NCI-H1105 treated with DMSO at 0.1 percent for 48 hours (cell line): Measurements from ENCODE around the gene UNC5C.
A peak's percentile ranks its signal among the peaks of the same experiment; 100 is the strongest.
"Not testable (repeated sequence)": the region's sequence is repeated elsewhere in the genome, so short reads cannot be mapped to it uniquely, and the experiment has no call there.

ENCODE experiments used
- DNase-seq: peaks from one replicate; lab custom pipeline; 2025; lab: John Stamatoyannopoulos, UW

Gene UNC5C

GRCh38 chr4:95180531-95181242 lies 368.1 kb downstream of the UNC5C start:
- DNase-seq = no peak

- DNase-seq = no peak
Observed at GRCh38 chr4:95178938-95179337, 369.8 kb downstream of the UNC5C start.

- not testable (repeated sequence) for DNase-seq
Observed at GRCh38 chr4:95171377-95171776, 377.4 kb downstream of the UNC5C start.

GRCh38 chr4:95170176-95170575 lies 378.6 kb downstream of the UNC5C start:
- DNase-seq = no peak

- DNase-seq = no peak
Observed at GRCh38 chr4:95167805-95168204, 381.0 kb downstream of the UNC5C start.

GRCh38 chr4:95165926-95166524 lies 382.7 kb downstream of the UNC5C start:
- DNase-seq = peak; percentile 62

- no peak for DNase-seq
Observed at GRCh38 chr4:95162867-95163266, 385.9 kb downstream of the UNC5C start.

- DNase-seq = no peak
Observed at GRCh38 chr4:95161781-95162469, 386.8 kb downstream of the UNC5C start.

- DNase-seq = no peak
Observed at GRCh38 chr4:95159384-95159783, 389.4 kb downstream of the UNC5C start.

GRCh38 chr4:95158626-95159025 lies 390.1 kb downstream of the UNC5C start:
- no peak for DNase-seq

- no peak for DNase-seq
Observed at GRCh38 chr4:95158045-95158444, 390.7 kb downstream of the UNC5C start.

GRCh38 chr4:95157596-95157995 lies 391.2 kb downstream of the UNC5C start:
- no peak for DNase-seq

GRCh38 chr4:95156452-95156765 lies 392.4 kb downstream of the UNC5C start:
- no peak for DNase-seq

GRCh38 chr4:95155759-95156451 lies 392.9 kb downstream of the UNC5C start:
- DNase-seq = peak; percentile 10

- DNase-seq = no peak
Observed at GRCh38 chr4:95153182-95153581, 395.6 kb downstream of the UNC5C start.

- DNase-seq = no peak
Observed at GRCh38 chr4:95151255-95151654, 397.5 kb downstream of the UNC5C start.

GRCh38 chr4:95142932-95143331 lies 405.8 kb downstream of the UNC5C start:
- no peak for DNase-seq

GRCh38 chr4:95141361-95141760 lies 407.4 kb downstream of the UNC5C start:
- no peak for DNase-seq

GRCh38 chr4:95139424-95139823 lies 409.3 kb downstream of the UNC5C start:
- DNase-seq = not testable (repeated sequence)

GRCh38 chr4:95134016-95134415 lies 414.8 kb downstream of the UNC5C start:
- DNase-seq = not testable (repeated sequence)

GRCh38 chr4:95129821-95130311 lies 418.9 kb downstream of the UNC5C start:
- no peak for DNase-seq

GRCh38 chr4:95129031-95129430 lies 419.7 kb downstream of the UNC5C start:
- DNase-seq = no peak
